22Rv1 (cell line): ENCODE results near the gene TRPV4.

Experiments
- ZFX ChIP-seq: fragments of 450-650 bp; IDR thresholded peaks from 2 replicates; pipeline ENCODE4 v1.6.1; 2017; ENCODE audit warnings: antibody characterized with exemption, borderline replicate concordance
- TF ChIP-seq, protein P1 (sequence below): fragments of 450-650 bp; IDR thresholded peaks from 2 replicates; pipeline ENCODE4 v1.5.1; 2017; ENCODE audit warnings: mild to moderate bottlenecking

DNA sequence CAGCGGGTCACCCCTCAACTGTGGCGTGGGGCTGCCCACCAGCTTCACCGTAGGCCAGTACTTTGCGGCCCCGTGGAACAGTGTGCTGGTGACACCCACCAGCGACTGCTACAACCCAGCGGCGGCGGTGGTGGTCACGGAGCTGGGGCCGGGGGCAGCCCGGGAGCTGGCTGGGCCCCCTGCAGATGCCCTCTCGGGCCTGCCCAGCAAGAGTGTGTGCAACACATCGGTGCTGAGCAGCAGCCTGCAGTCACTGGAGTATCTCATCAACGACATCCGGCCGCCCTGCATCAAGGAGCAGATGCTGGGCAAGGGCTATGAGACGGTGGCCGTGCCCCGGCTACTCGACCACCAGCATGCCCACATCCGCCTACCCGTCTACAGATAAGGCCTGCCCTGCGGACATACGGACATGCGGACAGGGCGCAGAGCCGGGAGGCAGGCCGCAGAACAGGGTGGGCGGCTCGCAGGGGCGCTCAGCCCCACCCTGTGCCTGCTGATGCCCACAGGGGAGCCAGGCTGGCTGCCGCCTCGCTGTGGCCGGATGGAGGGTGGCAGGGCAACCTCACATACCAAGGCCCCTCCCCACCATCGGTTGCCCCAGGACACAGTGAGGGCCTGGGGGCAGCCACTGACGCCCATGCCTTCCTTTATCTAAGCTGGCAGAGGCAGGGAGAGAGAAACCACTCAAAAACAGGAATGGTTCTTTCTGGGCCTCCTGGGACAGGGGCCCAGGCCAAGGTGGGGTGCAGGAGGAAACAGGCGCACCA is 64.1 kb downstream of the TRPV4 start:
- TF ChIP-seq, protein P1, sequence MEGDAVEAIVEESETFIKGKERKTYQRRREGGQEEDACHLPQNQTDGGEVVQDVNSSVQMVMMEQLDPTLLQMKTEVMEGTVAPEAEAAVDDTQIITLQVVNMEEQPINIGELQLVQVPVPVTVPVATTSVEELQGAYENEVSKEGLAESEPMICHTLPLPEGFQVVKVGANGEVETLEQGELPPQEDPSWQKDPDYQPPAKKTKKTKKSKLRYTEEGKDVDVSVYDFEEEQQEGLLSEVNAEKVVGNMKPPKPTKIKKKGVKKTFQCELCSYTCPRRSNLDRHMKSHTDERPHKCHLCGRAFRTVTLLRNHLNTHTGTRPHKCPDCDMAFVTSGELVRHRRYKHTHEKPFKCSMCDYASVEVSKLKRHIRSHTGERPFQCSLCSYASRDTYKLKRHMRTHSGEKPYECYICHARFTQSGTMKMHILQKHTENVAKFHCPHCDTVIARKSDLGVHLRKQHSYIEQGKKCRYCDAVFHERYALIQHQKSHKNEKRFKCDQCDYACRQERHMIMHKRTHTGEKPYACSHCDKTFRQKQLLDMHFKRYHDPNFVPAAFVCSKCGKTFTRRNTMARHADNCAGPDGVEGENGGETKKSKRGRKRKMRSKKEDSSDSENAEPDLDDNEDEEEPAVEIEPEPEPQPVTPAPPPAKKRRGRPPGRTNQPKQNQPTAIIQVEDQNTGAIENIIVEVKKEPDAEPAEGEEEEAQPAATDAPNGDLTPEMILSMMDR = no peak
- no peak for TF ChIP-seq ZFX
